ENCODE measurements around the gene TCF7L1.

Gene TCF7L1

DNA sequence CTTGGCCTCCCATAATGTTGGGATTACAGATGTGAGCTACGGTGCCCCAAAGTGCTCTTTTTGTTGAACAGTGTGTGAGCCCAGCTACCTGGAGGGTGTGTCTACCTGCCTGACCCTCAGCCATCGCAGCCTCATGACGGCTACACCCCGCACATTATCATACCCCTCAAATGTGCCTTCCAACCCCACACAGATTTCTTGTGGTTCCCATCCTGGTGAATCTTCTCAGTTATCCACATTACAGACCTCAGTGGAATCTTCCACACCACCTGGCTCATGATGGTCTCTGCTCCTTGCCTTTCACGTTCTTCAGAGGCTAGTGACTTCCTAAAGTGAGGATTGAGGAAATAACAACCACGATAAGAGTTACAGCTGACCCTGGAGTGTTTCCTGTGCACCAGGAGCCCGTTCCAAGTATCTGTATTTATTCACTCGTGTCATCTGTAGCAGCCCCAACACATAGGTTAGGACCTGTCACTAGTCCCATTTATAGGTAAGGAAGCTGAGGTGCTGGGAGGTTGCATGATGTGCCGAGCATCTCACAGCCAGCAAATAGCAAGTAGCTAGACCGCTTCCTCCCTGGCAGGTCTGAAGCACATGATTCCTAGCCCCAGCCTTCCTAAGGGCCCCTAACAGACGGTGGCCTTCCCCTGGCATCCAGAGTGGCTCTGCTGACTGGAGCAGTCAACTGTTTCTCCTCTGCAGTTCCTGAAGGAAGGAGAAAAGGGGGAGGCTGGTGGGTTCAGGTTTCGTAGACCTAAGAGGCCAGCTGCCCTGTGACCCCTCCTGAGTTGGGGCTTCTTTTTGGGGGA, 47.3 kb downstream of the TCF7L1 start:
- Histone ChIP-seq H3K4me2 (ENCODE audit: low read depth, low read length) (no peak overlapping the region), H3F3A (ENCODE audit: insufficient read depth, low read length) (no peaks in the 10 kb centered on the region), H3K4me3 (ENCODE audit: low read length) (no peak overlapping the region), H4K20me1 (ENCODE audit: insufficient read depth, low read length) (no peaks in the 10 kb centered on the region), H3K9me3 (replicated peaks; ENCODE audit: insufficient read depth, low read length) (no peaks in the 10 kb centered on the region), H3K4me1 (ENCODE audit: low read length) (no peaks in the 10 kb centered on the region), H3K27ac (ENCODE audit: low read length) (no peak overlapping the region), H3K9me2 (replicated peaks; ENCODE audit: insufficient read depth, low read length) (no peaks in the 10 kb centered on the region), H3K36me3 (replicated peaks; ENCODE audit: insufficient read depth, low read length) (no peaks in the 10 kb centered on the region), H3K9ac (ENCODE audit: low read length) (no peak overlapping the region), H3K27me3 (replicated peaks; ENCODE audit: insufficient read depth, low read length) (no peaks in the 10 kb centered on the region), H2AFZ (ENCODE audit: low read length) (no peak overlapping the region), H3K79me2 (ENCODE audit: low read length) (no peaks in the 10 kb centered on the region)
- TF ChIP-seq EZH2 (optimal IDR thresholded peaks at IDR 0.05; ENCODE audit: low read depth, low read length) (no peak), EZH2phosphoT487 (IDR thresholded peaks at IDR 0.05; ENCODE audit: low read length) (no peak)
- TF ChIP-seq, protein P1, sequence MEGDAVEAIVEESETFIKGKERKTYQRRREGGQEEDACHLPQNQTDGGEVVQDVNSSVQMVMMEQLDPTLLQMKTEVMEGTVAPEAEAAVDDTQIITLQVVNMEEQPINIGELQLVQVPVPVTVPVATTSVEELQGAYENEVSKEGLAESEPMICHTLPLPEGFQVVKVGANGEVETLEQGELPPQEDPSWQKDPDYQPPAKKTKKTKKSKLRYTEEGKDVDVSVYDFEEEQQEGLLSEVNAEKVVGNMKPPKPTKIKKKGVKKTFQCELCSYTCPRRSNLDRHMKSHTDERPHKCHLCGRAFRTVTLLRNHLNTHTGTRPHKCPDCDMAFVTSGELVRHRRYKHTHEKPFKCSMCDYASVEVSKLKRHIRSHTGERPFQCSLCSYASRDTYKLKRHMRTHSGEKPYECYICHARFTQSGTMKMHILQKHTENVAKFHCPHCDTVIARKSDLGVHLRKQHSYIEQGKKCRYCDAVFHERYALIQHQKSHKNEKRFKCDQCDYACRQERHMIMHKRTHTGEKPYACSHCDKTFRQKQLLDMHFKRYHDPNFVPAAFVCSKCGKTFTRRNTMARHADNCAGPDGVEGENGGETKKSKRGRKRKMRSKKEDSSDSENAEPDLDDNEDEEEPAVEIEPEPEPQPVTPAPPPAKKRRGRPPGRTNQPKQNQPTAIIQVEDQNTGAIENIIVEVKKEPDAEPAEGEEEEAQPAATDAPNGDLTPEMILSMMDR (IDR thresholded peaks at IDR 0.05; ENCODE audit: low read length): no peak
- DNase-seq: no peak

DNA sequence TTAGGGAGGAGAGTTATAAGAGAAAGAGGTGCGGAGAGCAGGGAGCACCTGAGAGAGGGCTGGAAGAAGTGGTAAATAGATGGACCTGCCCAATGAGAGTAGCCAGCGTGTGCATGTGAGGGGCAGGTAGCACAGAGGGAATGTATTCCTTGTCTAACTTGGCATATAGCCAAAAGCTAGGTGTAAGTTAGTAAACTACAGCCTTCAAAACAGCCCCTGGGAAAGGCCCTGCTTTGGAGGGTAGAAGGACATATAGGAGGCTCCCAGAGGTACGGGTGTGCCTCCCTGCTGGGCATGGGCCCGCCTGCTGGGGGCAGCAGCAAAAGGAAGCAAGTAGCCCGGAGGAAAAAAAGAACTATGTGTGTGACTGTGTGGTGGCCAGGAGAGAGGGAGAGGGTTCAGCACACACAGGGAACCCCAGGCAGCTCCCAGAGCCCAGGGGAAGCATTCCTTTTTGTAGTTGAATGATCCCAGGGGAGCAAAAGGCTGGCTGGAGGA, 48.0 kb downstream of the TCF7L1 start:
- no peak overlapping the region for H3K27ac ChIP-seq (ENCODE audit: low read length)
- no peaks in the 10 kb centered on the region for H3K79me2 ChIP-seq (ENCODE audit: low read length)
- H3K9ac ChIP-seq (ENCODE audit: low read length): no peak overlapping the region
- no peak for TF ChIP-seq EZH2 (optimal IDR thresholded peaks at IDR 0.05; ENCODE audit: low read depth, low read length)
- TF ChIP-seq, protein P1 (IDR thresholded peaks at IDR 0.05; ENCODE audit: low read length): 0 out of 2 replicates have a peak, but pooled peaks have one; percentile 3
- no peaks in the 10 kb centered on the region for H3F3A ChIP-seq (ENCODE audit: insufficient read depth, low read length)
- H3K4me2 ChIP-seq (ENCODE audit: low read depth, low read length): no peak overlapping the region
- no peaks in the 10 kb centered on the region for H3K9me3 ChIP-seq (replicated peaks; ENCODE audit: insufficient read depth, low read length)
- H3K27me3 ChIP-seq (replicated peaks; ENCODE audit: insufficient read depth, low read length): no peaks in the 10 kb centered on the region
- H2AFZ ChIP-seq (ENCODE audit: low read length): no peak overlapping the region
- H3K4me1 ChIP-seq (ENCODE audit: low read length): no peaks in the 10 kb centered on the region
- DNase-seq: no peak
- no peaks in the 10 kb centered on the region for H4K20me1 ChIP-seq (ENCODE audit: insufficient read depth, low read length)
- H3K9me2 ChIP-seq (replicated peaks; ENCODE audit: insufficient read depth, low read length): no peaks in the 10 kb centered on the region
- H3K36me3 ChIP-seq (replicated peaks; ENCODE audit: insufficient read depth, low read length): no peaks in the 10 kb centered on the region
- H3K4me3 ChIP-seq (ENCODE audit: low read length): no peak overlapping the region

DNA sequence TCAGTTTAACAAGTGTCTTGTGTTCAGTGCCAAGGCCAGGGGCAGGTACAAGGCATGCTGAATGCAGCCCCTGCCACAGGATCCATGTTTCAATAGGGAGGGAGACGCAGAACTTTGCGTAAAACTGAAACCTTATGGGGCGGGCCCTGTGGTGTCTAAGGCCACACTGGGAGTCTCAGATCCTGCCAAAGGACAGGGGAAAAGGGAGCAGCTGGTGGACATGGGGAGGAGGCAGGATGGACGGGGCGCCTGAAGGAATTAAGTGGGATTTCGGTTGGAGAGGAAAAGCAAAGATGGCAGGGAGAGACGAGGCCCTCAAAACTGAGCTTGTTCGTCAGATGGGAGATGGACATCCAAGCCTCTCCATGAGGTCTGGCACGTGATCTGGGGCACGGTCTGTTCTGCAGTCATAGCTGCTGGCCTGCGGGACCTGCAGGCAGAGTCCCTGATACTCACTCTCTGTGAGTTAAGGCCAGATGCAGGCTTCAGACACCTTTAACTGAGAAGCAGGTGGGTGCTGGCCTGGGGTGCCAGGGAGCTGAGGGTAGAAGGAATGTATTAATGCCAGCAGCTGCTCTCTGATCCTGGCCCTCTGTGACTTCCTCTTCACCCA, 48.8 kb downstream of the TCF7L1 start:
- no peak for TF ChIP-seq EZH2 (optimal IDR thresholded peaks at IDR 0.05; ENCODE audit: low read depth, low read length)
- TF ChIP-seq, protein P1 (IDR thresholded peaks at IDR 0.05; ENCODE audit: low read length): no peak
- TF ChIP-seq EZH2phosphoT487 (IDR thresholded peaks at IDR 0.05; ENCODE audit: low read length): no peak
- Histone ChIP-seq H3K9me2 (replicated peaks; ENCODE audit: insufficient read depth, low read length) (no peaks in the 10 kb centered on the region), H3K9ac (ENCODE audit: low read length) (no peak overlapping the region), H3K4me3 (ENCODE audit: low read length) (no peak overlapping the region), H3K27me3 (replicated peaks; ENCODE audit: insufficient read depth, low read length) (no peaks in the 10 kb centered on the region), H4K20me1 (ENCODE audit: insufficient read depth, low read length) (no peaks in the 10 kb centered on the region), H3K4me1 (ENCODE audit: low read length) (no peaks in the 10 kb centered on the region), H3K36me3 (replicated peaks; ENCODE audit: insufficient read depth, low read length) (no peaks in the 10 kb centered on the region), H2AFZ (ENCODE audit: low read length) (no peak overlapping the region), H3K79me2 (ENCODE audit: low read length) (no peaks in the 10 kb centered on the region), H3F3A (ENCODE audit: insufficient read depth, low read length) (no peaks in the 10 kb centered on the region), H3K27ac (ENCODE audit: low read length) (no peak overlapping the region), H3K9me3 (replicated peaks; ENCODE audit: insufficient read depth, low read length) (no peaks in the 10 kb centered on the region), H3K4me2 (ENCODE audit: low read depth, low read length) (no peak overlapping the region)
- DNase-seq: no peak

Measured in MM.1S (cell line).